Measurements from ENCODE around the gene KCNQ1.

GRCh38 chr11:2522631-2523255 lies 77.9 kb downstream of the KCNQ1 start:
- TF ChIP-seq CTCF (IDR thresholded peaks at IDR 0.05; ENCODE audit: insufficient read depth, low read length, poor library complexity, severe bottlenecking) (no peak), EZH2phosphoT487 (conservative IDR thresholded peaks at IDR 0.05; ENCODE audit: low read length) (no peak)
